GM19043 (cell line): ENCODE measurements around the gene MLST8.
"Not testable (repeated sequence)": the region's sequence is repeated elsewhere in the genome, so short reads cannot be mapped to it uniquely, and the experiment has no call there.

Experiments used
- ATAC-seq: cut with Tn5 transposase; IDR thresholded peaks from one replicate; pipeline ENCODE4 v1.9.1; 2021; ENCODE audit warnings: low read depth; ENCODE audit not compliant: unreplicated experiment

Gene MLST8

GRCh38 chr16:2242598-2242997 is 37.3 kb downstream of the MLST8 start:
- ATAC-seq: no peak

DNA sequence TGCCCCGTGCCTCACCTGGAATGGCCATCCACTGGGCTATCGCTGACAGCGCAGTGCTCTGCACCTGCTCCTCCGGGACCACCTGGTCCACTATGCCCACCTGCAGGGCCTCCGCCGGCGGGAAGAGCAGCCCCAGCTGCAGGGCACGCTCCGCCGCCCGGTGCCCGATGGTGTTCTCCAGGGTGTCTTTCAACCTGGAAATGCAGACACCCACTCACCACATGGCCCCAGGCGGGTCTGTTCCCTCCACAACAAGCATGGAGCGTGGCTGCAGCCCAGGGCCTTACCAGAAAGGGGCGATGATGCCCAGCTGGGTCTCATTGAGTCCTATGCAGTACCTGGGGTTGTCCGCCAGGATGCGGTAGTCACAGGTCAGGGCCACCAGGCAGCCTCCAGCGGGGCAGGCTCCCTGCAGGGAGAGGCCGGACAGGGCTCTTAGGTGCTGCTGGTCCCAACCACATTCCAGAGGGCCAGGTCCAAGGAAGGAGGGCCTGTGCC is 37.8 kb downstream of the MLST8 start:
- no peak for ATAC-seq

DNA sequence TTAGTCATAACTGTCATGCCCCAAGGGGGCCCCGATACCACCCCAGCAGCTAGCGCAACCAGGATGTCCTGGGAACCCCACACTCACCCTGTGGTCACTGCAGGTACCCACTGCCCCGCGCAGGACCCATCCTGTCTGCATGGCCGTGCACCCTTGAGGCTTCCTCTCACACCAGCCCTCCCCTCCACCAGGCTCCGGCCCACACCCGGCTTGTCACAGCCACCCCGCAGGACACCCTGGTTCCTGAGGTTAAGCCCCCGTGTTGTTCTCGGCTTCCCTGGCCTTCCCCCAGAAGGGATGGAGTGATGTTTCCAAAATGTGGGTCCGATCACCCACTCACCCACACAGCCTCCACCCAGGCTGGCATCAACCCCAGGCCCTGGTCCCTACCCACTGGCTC is 38.5 kb downstream of the MLST8 start:
- ATAC-seq: no peak

- no peak for ATAC-seq
Observed at GRCh38 chr16:2244301-2244700, 39.0 kb downstream of the MLST8 start.

DNA sequence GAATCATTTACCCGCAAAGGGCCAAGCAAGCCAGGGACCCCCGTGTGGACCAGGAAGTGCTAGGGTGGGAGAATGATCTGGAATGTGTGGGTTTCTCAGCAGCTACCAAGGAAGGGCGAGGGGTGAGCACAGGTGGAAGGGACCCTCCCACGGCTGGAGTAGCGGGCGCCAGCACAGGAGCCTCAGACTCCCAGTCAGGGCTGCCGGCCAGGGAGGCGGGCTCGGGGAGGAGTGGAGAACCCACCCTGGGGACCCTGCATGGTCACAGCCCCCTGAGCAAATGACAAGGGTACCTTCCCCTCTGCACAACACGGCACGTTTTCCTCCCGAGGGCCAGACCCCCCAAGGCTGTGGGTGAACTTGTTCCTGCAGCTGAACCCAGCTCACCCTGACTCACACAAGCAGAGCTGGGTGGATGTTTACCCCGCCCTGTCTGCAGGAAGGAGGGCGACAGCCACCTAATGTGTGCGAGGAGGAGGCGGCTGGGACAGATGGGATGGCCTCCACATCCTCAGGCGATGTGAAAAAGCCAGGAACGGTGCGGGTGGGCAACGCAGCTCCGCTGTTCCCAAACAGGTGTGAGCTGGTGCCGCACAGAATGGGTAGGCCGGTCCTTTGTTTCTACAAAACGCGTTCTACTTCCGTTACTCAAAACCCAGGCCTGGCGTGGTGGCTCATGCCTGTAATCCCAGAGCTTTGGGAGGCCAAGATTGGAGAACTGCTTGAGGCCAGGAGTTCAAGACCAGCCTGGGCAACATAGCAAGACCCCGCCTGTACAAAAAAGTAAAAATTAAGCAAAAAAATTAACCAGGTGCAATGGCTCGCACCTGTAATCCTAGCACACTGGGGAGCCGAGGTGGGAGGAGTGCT is 39.9 kb downstream of the MLST8 start:
- no peak for ATAC-seq

DNA sequence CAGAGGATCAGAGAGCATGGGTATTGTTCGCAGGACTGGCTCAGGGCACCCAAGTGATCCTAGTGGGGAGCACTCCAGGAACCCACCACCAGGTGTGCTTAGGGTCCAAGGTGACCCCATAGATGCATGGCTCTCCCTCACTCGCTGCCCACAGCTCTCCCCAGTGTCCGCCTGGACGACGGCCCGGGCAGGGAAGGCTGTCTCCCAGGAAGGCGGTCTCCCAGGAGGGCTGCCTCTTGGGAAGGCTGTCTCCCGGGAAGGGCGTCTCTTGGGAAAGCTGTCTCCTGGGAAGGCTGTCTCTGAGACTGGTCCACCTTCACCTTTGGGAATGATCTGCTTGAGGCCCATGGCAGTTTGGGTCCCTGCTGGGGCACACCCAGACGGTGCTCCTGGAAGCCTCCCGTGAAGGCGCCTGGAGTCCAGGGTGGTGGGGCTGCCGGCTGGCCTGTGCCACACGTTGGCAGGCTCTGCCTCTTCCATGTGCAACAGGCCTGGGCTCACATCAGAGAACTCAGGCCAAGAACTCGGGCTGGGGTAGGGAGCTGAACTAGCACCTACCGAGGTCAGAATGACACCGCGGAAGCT is 41.1 kb downstream of the MLST8 start:
- no peak for ATAC-seq

DNA sequence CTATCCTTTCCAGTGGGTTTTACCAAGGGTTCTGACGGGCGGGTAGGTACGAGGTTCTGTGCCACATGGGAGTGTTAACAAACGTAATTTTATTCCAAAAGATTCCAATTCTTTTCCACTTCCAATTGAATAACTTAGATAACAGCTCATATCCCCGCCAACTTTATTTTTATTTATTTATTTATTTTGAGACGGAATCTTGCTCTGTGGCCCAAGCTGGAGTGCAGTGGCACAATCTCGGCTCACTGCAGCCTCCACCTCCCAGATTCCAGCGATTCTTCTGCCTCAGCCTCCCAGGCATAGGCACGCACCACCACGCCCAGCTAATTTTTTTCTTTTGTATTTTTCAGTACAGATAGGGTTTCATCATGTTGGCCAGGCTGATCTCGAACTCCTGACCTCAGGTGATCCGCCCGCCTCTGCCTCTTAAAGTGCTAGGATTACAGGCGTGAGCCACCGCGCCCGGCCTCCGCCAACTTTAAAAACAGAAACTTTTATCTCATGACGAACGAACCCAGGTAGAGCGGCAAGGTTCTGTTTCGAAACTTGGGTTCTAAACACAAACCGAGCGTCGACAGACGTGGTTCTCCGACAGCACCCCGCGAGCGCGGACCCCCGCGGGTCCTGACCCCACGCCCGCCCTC is 45.5 kb downstream of the MLST8 start:
- no peak for ATAC-seq

- peak; percentile 89 for ATAC-seq
Observed at GRCh38 chr16:2251296-2252111, 46.2 kb downstream of the MLST8 start, which contains the start of gene ECI1. Gene ECI1 (minus strand): TSS chr16:2251587. CDS start chr16:2251566, 21 bp downstream.

DNA sequence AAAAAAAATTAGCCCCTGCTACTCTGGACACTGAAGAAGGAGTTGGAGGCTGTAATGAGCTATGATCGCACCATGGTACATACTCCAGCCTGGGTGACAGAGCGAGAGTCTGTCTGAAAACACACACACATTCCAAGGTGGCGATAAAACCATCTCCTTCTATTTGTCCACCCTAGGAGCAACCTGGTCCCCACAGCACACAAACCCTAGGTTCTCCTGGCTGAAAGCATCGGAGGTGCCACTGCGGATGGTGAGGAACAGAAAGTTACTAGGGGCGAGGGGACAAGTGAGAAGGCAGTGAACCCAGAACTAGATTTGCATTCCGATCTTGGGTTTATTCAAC is 47.5 kb downstream of the MLST8 start:
- no peak for ATAC-seq

DNA sequence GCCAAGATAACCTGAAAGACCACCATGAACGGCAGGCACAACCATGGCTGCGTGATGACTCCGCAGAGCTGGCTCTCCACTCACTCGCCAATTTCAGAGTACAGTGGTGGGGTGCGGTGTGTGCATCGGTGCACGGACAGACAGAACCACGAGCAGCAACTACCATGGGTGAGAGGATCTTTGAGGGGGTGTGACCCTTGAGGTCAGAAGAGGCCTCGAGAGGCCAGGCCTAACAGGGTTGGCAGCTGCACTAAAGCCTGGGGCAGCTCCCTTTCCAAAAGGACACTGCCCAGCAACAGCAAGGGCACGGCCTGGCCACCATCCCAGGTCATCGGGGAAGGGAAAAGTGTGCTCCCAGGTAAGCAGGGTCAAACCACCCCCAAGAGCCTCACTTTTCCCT is 48.0 kb downstream of the MLST8 start:
- ATAC-seq: no peak

DNA sequence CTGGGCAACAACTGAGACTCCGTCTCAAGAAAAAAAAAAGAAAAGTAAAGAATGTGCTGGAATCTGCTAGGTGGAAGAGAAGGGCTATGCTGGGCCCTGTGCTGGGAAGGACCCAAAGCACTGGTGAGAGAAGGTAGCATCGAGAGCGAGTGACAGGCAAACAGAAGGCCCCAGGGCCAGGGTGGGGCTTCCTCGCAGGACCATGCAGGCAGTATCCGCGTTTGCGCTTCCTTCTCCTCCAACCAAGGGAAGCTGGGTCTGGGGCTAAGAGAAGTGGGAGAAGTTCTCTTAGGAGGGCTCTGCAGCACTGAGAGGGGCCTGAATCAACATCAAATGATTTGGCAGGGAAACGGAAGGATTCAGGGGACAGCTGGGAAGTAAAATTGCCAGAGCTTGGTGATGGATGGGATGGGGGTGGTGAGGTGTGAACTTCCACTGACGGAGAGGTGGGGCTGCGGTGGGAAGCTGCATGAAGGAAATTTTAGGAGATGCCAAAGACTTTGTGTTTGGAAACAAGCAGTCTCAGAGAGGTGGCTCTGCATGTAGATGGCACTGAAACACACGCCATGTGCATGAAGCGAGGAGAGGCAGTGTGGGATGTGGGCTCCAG is 51.4 kb downstream of the MLST8 start:
- ATAC-seq: no peak

DNA sequence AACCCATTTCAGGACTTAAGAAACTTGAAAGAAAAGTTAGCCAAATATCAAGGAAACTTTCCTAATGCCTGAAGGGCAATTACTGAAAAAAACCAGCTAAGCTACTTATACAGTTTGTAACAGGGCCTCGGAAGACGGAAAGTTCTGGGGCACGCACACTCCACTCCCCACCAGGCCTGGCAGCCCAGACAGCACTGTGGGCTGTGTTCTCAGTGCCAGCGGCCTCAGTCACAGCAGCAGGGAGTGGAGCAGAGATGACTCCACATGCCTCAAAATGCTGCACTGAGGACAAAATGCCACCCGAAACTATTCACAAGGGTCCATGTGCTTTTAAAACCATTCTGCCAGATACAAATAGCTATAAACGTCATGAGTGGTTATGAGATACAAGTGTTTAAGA is 52.5 kb downstream of the MLST8 start:
- ATAC-seq: no peak

DNA sequence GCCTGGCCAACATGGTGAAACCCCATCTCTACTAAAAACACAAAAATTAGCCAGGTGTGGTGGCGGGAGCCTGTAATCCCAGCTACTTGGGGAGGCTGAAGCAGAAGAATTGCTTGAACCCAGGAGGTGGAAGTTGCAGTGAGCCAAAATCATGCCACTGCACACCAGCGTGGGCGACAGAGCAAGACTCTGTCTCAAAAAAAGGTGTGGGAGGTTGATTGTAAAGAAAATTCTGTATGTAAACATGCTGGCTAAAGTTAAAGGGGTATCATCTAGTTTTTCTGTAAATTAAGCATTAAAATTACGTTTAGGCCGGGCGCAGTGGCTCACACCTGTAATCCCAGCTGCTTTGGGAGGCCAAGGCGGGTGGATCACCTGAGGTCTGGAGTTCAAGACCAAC is 53.3 kb downstream of the MLST8 start:
- ATAC-seq: not testable (repeated sequence)
